ENCODE measurements around the gene GDF9. TPM values are rescaled to one million over a fixed set of nuclear protein-coding genes. Genes with fewer than 3 reads are reported as not detected.

Gene GDF9
- total RNA-seq, 2 donors from 2014 or later, result 0.09 to 3.2 TPM

GRCh38 chr5:132820162-132820754 lies 46.0 kb downstream of the GDF9 start:
- intact Hi-C loops (cut with DNase I), result loop anchor here (5.0 to 10.0 kb wide), 3 partner anchors 235 to 438 kb away; partner anchors contain the start of gene HSPA4
- H3K27ac ChIP-seq, result no peak overlapping the region
- TF ChIP-seq CTCF (IDR thresholded peaks at IDR 0.05) (peak; percentile 80 to 96 (median 93)), POLR2AphosphoS5 (IDR thresholded peaks at IDR 0.05) (peak; percentile 60), POLR2A (IDR thresholded peaks at IDR 0.05) (no peak)
- 30% methylated on average over 15 of the region's 15 CpGs for whole genome bisulfite sequencing
- DNase-seq (ENCODE audit: low spot score), result peak; percentile 92
- no peaks in the 10 kb centered on the region for H3K36me3 ChIP-seq
- no peaks in the 10 kb centered on the region for H3K27me3 ChIP-seq (replicated peaks; ENCODE audit: insufficient read depth)
- H3K9me3 ChIP-seq, result no peaks in the 10 kb centered on the region
- H3K4me1 ChIP-seq (replicated peaks), result peaks cover 6% of the 10 kb centered on the region
- H3K4me3 ChIP-seq, result no peak overlapping the region

GRCh38 chr5:132819468-132819867 lies 46.8 kb downstream of the GDF9 start:
- Histone ChIP-seq H3K4me3 (no peak overlapping the region), H3K36me3 (no peaks in the 10 kb centered on the region), H3K27me3 (replicated peaks; ENCODE audit: insufficient read depth) (no peaks in the 10 kb centered on the region), H3K9me3 (no peaks in the 10 kb centered on the region), H3K27ac (no peak overlapping the region), H3K4me1 (replicated peaks) (peaks cover 6% of the 10 kb centered on the region)
- intact Hi-C loops (cut with DNase I), result no loop called here
- 22% methylated on average over 26 of the region's 26 CpGs for WGBS
- DNase-seq (ENCODE audit: low spot score), result no peak
- TF ChIP-seq POLR2A (IDR thresholded peaks at IDR 0.05), result no peak
- no peak for TF ChIP-seq CTCF (IDR thresholded peaks at IDR 0.05)
- TF ChIP-seq POLR2AphosphoS5 (IDR thresholded peaks at IDR 0.05), result no peak

- H3K36me3 ChIP-seq, result no peaks in the 10 kb centered on the region
- H3K4me3 ChIP-seq, result no peak overlapping the region
- WGBS, result 64% methylated on average over 1 of the region's 1 CpG
- intact Hi-C loops (cut with DNase I), result no loop called here
- no peaks in the 10 kb centered on the region for H3K27me3 ChIP-seq (replicated peaks; ENCODE audit: insufficient read depth)
- TF ChIP-seq POLR2A (IDR thresholded peaks at IDR 0.05), result no peak
- TF ChIP-seq CTCF (IDR thresholded peaks at IDR 0.05), result no peak
- no peak for TF ChIP-seq POLR2AphosphoS5 (IDR thresholded peaks at IDR 0.05)
- no peak for DNase-seq (ENCODE audit: low spot score)
- no peak overlapping the region for H3K27ac ChIP-seq
- H3K9me3 ChIP-seq, result no peaks in the 10 kb centered on the region
- peaks cover 6% of the 10 kb centered on the region for H3K4me1 ChIP-seq (replicated peaks)
Measured at GRCh38 chr5:132817011-132817410, 49.3 kb downstream of the GDF9 start.

GRCh38 chr5:132816554-132816953 lies 49.7 kb downstream of the GDF9 start:
- DNase-seq (ENCODE audit: low spot score), result no peak
- intact Hi-C loops (cut with DNase I), result no loop called here
- H3K9me3 ChIP-seq, result no peaks in the 10 kb centered on the region
- H3K36me3 ChIP-seq, result no peaks in the 10 kb centered on the region
- TF ChIP-seq CTCF (IDR thresholded peaks at IDR 0.05) (no peak), POLR2A (IDR thresholded peaks at IDR 0.05) (no peak)
- no peak overlapping the region for H3K27ac ChIP-seq
- no peaks in the 10 kb centered on the region for H3K27me3 ChIP-seq (replicated peaks; ENCODE audit: insufficient read depth)
- H3K4me3 ChIP-seq, result no peak overlapping the region
- peaks cover 6% of the 10 kb centered on the region for H3K4me1 ChIP-seq (replicated peaks)

- Histone ChIP-seq H3K9me3 (no peaks in the 10 kb centered on the region), H3K4me3 (no peak overlapping the region), H3K27me3 (replicated peaks; ENCODE audit: insufficient read depth) (no peaks in the 10 kb centered on the region), H3K36me3 (no peaks in the 10 kb centered on the region), H3K27ac (no peak overlapping the region), H3K4me1 (replicated peaks) (peaks cover 6% of the 10 kb centered on the region)
- DNase-seq (ENCODE audit: low spot score), result no peak
- no peak for TF ChIP-seq POLR2A (IDR thresholded peaks at IDR 0.05)
- no peak for TF ChIP-seq POLR2AphosphoS5 (IDR thresholded peaks at IDR 0.05)
- no peak for TF ChIP-seq CTCF (IDR thresholded peaks at IDR 0.05)
- intact Hi-C loops (cut with DNase I), result no loop called here
- WGBS, result 81% methylated on average over 2 of the region's 2 CpGs
Measured at GRCh38 chr5:132816083-132816482, 50.2 kb downstream of the GDF9 start.

All from prostate gland (tissue), 2 donors.